ENCODE results near the gene L1CAM. TPM values are rescaled to one million over a fixed set of nuclear protein-coding genes. Genes with fewer than 3 reads are reported as not detected.

The L1CAM gene
- total and polyA plus RNA-seq, 9 of the 15 experiments (the other 6 are each of a cell fraction or from before 2014, with no cell fraction given), result 0.09 to 0.86 (median 0.26) TPM; not detected in 3

GRCh38 chrX:153864101-153864500 lies 21.9 kb downstream of the L1CAM start:
- no peak for TF ChIP-seq ZNF3 (CRISPR knock-in tag; IDR thresholded peaks at IDR 0.05)
- no peak for TF ChIP-seq SMC3 (conservative IDR thresholded peaks at IDR 0.05; ENCODE audit: insufficient read depth, low read depth, low read length)
- TF ChIP-seq GATAD2B (IDR thresholded peaks at IDR 0.05; ENCODE audit: borderline replicate concordance), result no peak
- TF ChIP-seq CBX5 (IDR thresholded peaks at IDR 0.05; ENCODE audit: borderline replicate concordance, low read depth), result no peak
- TF ChIP-seq SRSF3 (IDR thresholded peaks at IDR 0.05; ENCODE audit: insufficient read depth, low read length), result no peak
- no peak for TF ChIP-seq NR1H2 (CRISPR knock-in tag; IDR thresholded peaks at IDR 0.05)
- TF ChIP-seq FOXK1 (CRISPR knock-in tag; IDR thresholded peaks at IDR 0.05; ENCODE audit: borderline replicate concordance), result no peak
- no peak for TF ChIP-seq NFE2L1 (tag; IDR thresholded peaks at IDR 0.05; ENCODE audit: borderline replicate concordance, low read depth)
- TF ChIP-seq HDAC6 (IDR thresholded peaks at IDR 0.05; ENCODE audit: low read depth, low read length), result no peak
- intact Hi-C loops (cut with micrococcal nuclease), result no loop called here
- no TSS peak for BruUV-seq (replicated peaks)
- Histone ChIP-seq H2AFZ (ENCODE audit: low read depth, low read length) (no peak overlapping the region), H3K36me3 (ENCODE audit: control insufficient read depth, insufficient read depth, low read length) (no peaks in the 10 kb centered on the region), H3K4me3 (no peak overlapping the region), H3K27ac (ENCODE audit: extremely low read depth, low read depth, low read length) (no peak overlapping the region), H3K79me2 (ENCODE audit: control insufficient read depth, insufficient read depth, low read length) (no peaks in the 10 kb centered on the region), H3K9me3 (replicated peaks; ENCODE audit: control insufficient read depth, insufficient read depth, low read depth, low read length) (no peaks in the 10 kb centered on the region), H3K4me2 (ENCODE audit: insufficient read depth, low read length) (no peak overlapping the region), H3K9me1 (ENCODE audit: control insufficient read depth, insufficient read depth, low read length) (no peaks in the 10 kb centered on the region), H3K27me3 (ENCODE audit: control insufficient read depth in 2 of 2, insufficient read depth in 2 of 2, low read length in 2 of 2) (peaks cover 14 to 70% of the 10 kb centered on the region in 2 experiments; a peak in 4 of 5 replicates), H3K4me1 (replicated peaks in 1 of 2; ENCODE audit: control insufficient read depth in 2 of 2, insufficient read depth in 2 of 2, low read length in 2 of 2) (peaks cover 0 to 32% of the 10 kb centered on the region in 2 experiments; a peak in 2 of 5 replicates), H4K20me1 (replicated peaks; ENCODE audit: control insufficient read depth, insufficient read depth, low read length) (0 out of 2 replicates have a peak, but pooled peaks cover 6% of the 10 kb centered on the region), H3K9ac (ENCODE audit: insufficient read depth in 1 of 2, low read depth in 2 of 2, low read length in 2 of 2) (no peak overlapping the region)
- POLR2A ChIA-PET, result no interaction called here
- DNase-seq (ENCODE audit: extremely low read depth in 1 of 4, low spot score in 3 of 4) (no peak), ATAC-seq (no peak), FAIRE-seq (no peak)
- CTCF ChIA-PET (ENCODE audit: low intra/inter-chr PET ratio), result no interaction called here
- 11% methylated on average over 6 of the region's 10 CpGs for WGBS (ENCODE audit: insufficient coverage, low coverage, missing lambda C conversion rate)
- in situ Hi-C loops (cut with MboI), result no loop called here

Measured in K562 (cell line).